Heart right ventricle (tissue), 16 donors: Measurements from ENCODE around the gene PDCL3. TPM values are rescaled to one million over a fixed set of nuclear protein-coding genes. Genes with fewer than 3 reads are reported as not detected.

Source experiments
- ATAC-seq, 8 donors: fragments of 200-7000 bp; cut with Tn5 transposase; one replicate each; pipeline ENCODE4 v1.9.1; 2020; ENCODE audit warnings: mild to moderate bottlenecking in 8 of 8, moderate library complexity in 8 of 8, moderate number of reproducible peaks in 1 of 8
- DNase-seq, 2 donors: peaks; one replicate each; pipeline ENCODE4 v3.0.0-alpha.2; 2020
- H3K27ac ChIP-seq, 10 donors: fragments of 200-600 bp; sonication (generic) in 2 of 10; one replicate each; pipeline versions ENCODE4 v1.5.0 to v1.8.0; 2020 to 2022; ENCODE audit warnings: mild to moderate bottlenecking in 3 of 10
- H3K27me3 ChIP-seq, 7 donors: fragments of 200-600 bp; one replicate each; pipeline ENCODE4 v1.8.0; 2021 to 2022; ENCODE audit warnings: mild to moderate bottlenecking in 2 of 7
- H3K36me3 ChIP-seq, 9 donors: fragments of 200-600 bp; sonication (generic) in 1 of 9; one replicate each; pipeline versions ENCODE4 v1.5.0 to v1.8.0; 2020 to 2022; ENCODE audit warnings: mild to moderate bottlenecking in 2 of 9
- H3K4me1 ChIP-seq, 9 donors: fragments of 200-600 bp; sonication (generic) in 1 of 9; one replicate each; pipeline versions ENCODE4 v1.5.0 to v1.8.0; 2020 to 2022; ENCODE audit warnings: mild to moderate bottlenecking in 4 of 9
- H3K4me3 ChIP-seq, 10 donors: fragments of 200-600 bp; sonication (generic) in 2 of 10; one replicate each; pipeline versions ENCODE4 v1.5.0 to v1.8.0; 2020 to 2022; ENCODE audit warnings: mild to moderate bottlenecking in 7 of 10, moderate library complexity in 2 of 10
- H3K9me3 ChIP-seq, 11 donors: fragments of 200-600 bp in 10 of 11; sonication (generic) in 2 of 11; one replicate each; pipeline versions ENCODE4 v1.5.0 to v1.8.0; 2013 to 2022; ENCODE audit warnings: mild to moderate bottlenecking in 2 of 11, control low read depth in 1 of 11, moderate library complexity in 1 of 11
- CTCF ChIP-seq, 9 donors: fragments of 200-600 bp; sonication (generic) in 2 of 9; IDR thresholded peaks; one replicate each; pipeline versions ENCODE4 v1.5.0 to v1.8.0; 2021 to 2022; ENCODE audit warnings: antibody characterized with exemption in 9 of 9, mild to moderate bottlenecking in 5 of 9, moderate library complexity in 1 of 9
- WGBS, 2 donors: extraction: QIAGEN DNeasy Blood & Tissue Kit; methylation state at CpG; one replicate each; pipeline ENCODE4 v1.1.7; 2013; ENCODE audit warnings: inconsistent platforms in 1 of 2; 5-methylcytosine and 5-hydroxymethylcytosine counted together
- intact Hi-C, 10 donors: fragments of 100-400 bp; cut with DNase I; formaldehyde crosslinking; loops; one replicate each; pipeline versions ENCODE4 v1.11.1 to v1.14.2; 2022
- polyA plus RNA-seq, 2 donors: library from polyadenylated mRNA; stranded (reverse); fragments of 200-250 nt; gene quantifications; one replicate each; pipeline ENCODE4 v1.2.3, GENCODE V29; 2013
- total RNA-seq, 10 donors: library from RNA; stranded (reverse); fragmentation: NEBNext Ultra II Directional in 3 of 10; extraction: Animal tissue kit (Norgen Biotek cat#: 25700) in 3 of 10; gene quantifications; one replicate each; pipeline versions ENCODE4 v1.2.1 to v1.2.4, GENCODE V29; 2021 to 2023
- donor health status: Arrhythmogenic right ventricular cardiomyopathy.
- donor health status: ischemic (EF 13 %, LVEDD 7.1; RV severe dilation, severe dysfunction).
- donor health status: healthy with polysubstance abuse.
- donor health status: DM: no; HTN: yes; CAD: no.
- donor health status: DM: no; HTN: no; CAD: no.
- donor health status: ischemic (EF 25% LVEDD 6.9; RV normal size, moderate dysfunction).
- donor health status: ischemic (EF 25% LVEDD 5.7; RV mildly dilated, moderate dysfunction).
- donor health status: healthy.
- donor health status: DM: yes; HTN: yes; CAD: no.
- donor health status: Ischemic cardiomyopathy.
- donor health status: ischemic (EF 35%, LVEDD 5.7; RV mildly dilated, moderate dysfunction).
- donor health status: nonischemic (EF 11% LVEDD 7.7; RV severe dilation, severe dysfunction).
- donor health status: DM: yes; HTN: yes; CAD: no.
- donor health status: PGD.
- donor health status: ischemic (EF 29% LVEDD 5.4; RV normal size, mild dysfunction).
- donor health status: nonischemic (EF 23%, LVEDD 6.1; RV moderate dilation, normal function).

The PDCL3 gene
- total and polyA plus RNA-seq, 12 donors, result 17.0 to 30.0 (median 23.4) TPM

GRCh38 chr2:100599566-100599965, 36.8 kb downstream of the PDCL3 start:
- 63 to 75% methylated on average over 3 of the region's 3 CpGs for WGBS, 2 donors
- no peak overlapping the region for H3K27ac ChIP-seq

GRCh38 chr2:100601661-100602060, 38.9 kb downstream of the PDCL3 start:
- ATAC-seq, result no peak
- intact Hi-C loops, result loop anchor here in 3 of 10 donors (10.0 kb wide), 2 partner anchors 123 to 553 kb away; partner anchors contain the start of gene TBC1D8 (in 1 of the 3)
- Histone ChIP-seq H3K36me3 (no peaks in the 10 kb centered on the region), H3K27me3 (no peaks in the 10 kb centered on the region), H3K4me1 (peaks cover 0 to 19% (median 12%) of the 10 kb centered on the region in 9 donors), H3K9me3 (no peaks in the 10 kb centered on the region), H3K4me3 (no peak overlapping the region), H3K27ac (no peak overlapping the region)
- no peak for DNase-seq
- WGBS, 2 donors, result 95% methylated on average over 3 of the region's 3 CpGs
- no peak for TF ChIP-seq CTCF (IDR thresholded peaks at IDR 0.05)

More at GRCh38 chr2:100599566-100599965, 36.8 kb downstream of the PDCL3 start:
- no peaks in the 10 kb centered on the region for H3K27me3 ChIP-seq
- TF ChIP-seq CTCF (IDR thresholded peaks at IDR 0.05), result no peak
- no peak overlapping the region for H3K4me3 ChIP-seq
- no peaks in the 10 kb centered on the region for H3K36me3 ChIP-seq
- intact Hi-C loops, result no loop called here
- no peak for ATAC-seq
- H3K4me1 ChIP-seq, result peaks cover 0 to 16% (median 12%) of the 10 kb centered on the region in 9 donors
- no peaks in the 10 kb centered on the region for H3K9me3 ChIP-seq
- DNase-seq, result no peak

- Histone ChIP-seq H3K4me1 (peaks cover 0 to 19% (median 12%) of the 10 kb centered on the region in 9 donors), H3K27ac (peak overlapping the region in 4 of 10 donors; percentile 71 to 77 (median 74)), H3K36me3 (no peaks in the 10 kb centered on the region), H3K9me3 (no peaks in the 10 kb centered on the region), H3K4me3 (no peak overlapping the region), H3K27me3 (no peaks in the 10 kb centered on the region)
- intact Hi-C loops, result loop anchor here in 3 of 10 donors (10.0 kb wide), 2 partner anchors 121 to 551 kb away; partner anchors contain the start of gene TBC1D8 (in 1 of the 3)
- TF ChIP-seq CTCF (IDR thresholded peaks at IDR 0.05), result no peak
- WGBS, 2 donors, result 92 to 93% methylated on average over 7 of the region's 7 CpGs
- DNase-seq, result no peak
- peak in 6 of 8 donors; percentile 6 to 49 (median 20) for ATAC-seq
Observed at GRCh38 chr2:100603414-100603813, 40.6 kb downstream of the PDCL3 start.

GRCh38 chr2:100603948-100604633, 41.3 kb downstream of the PDCL3 start:
- H3K9me3 ChIP-seq, result no peaks in the 10 kb centered on the region
- no peak for TF ChIP-seq CTCF (IDR thresholded peaks at IDR 0.05)
- peak overlapping the region in 8 of 10 donors; percentile 0 to 77 (median 62) for H3K27ac ChIP-seq
- H3K36me3 ChIP-seq, result no peaks in the 10 kb centered on the region
- intact Hi-C loops, result loop anchor here in 3 of 10 donors (10.0 kb wide), 2 partner anchors 121 to 551 kb away; partner anchors contain the start of gene TBC1D8 (in 1 of the 3)
- DNase-seq (peak in 1 of 2 donors; percentile 15), ATAC-seq (peak in 7 of 8 donors; percentile 57 to 87 (median 77))
- H3K4me1 ChIP-seq, result peaks cover 0 to 19% (median 12%) of the 10 kb centered on the region in 9 donors
- H3K27me3 ChIP-seq, result no peaks in the 10 kb centered on the region
- H3K4me3 ChIP-seq, result no peak overlapping the region
- 23 to 26% methylated on average over 10 of the region's 10 CpGs for WGBS, 2 donors
